Adrenal gland (tissue), 5 donors: ENCODE measurements around the gene ALDH3B2.
"Not testable (repeated sequence)": the region's sequence is repeated elsewhere in the genome, so short reads cannot be mapped to it uniquely, and the experiment has no call there.

Experiments
- POLR2A ChIP-seq, 2 donors: fragments of 450-650 bp; IDR thresholded peaks; one replicate each; pipeline ENCODE4 v1.6.1; 2017; ENCODE audit warnings: antibody characterized with exemption in 2 of 2, mild to moderate bottlenecking in 2 of 2, moderate library complexity in 1 of 2
- TF ChIP-seq, protein P1 (sequence below), 6 experiments: fragments of 450-650 bp in 4 of 6; fragments of 200-600 bp in 2 of 6; sonication (generic) in 1 of 6; IDR thresholded peaks; 1 replicate in 5 of 6; 2 replicates in 1 of 6; pipeline versions ENCODE4 v1.5.1 to v1.8.0; 2016 to 2021; ENCODE audit warnings: antibody characterized with exemption in 6 of 6, mild to moderate bottlenecking in 2 of 6, moderate library complexity in 1 of 6
- donor health status: DM: no; HTN: no; CAD: no.

DNA sequence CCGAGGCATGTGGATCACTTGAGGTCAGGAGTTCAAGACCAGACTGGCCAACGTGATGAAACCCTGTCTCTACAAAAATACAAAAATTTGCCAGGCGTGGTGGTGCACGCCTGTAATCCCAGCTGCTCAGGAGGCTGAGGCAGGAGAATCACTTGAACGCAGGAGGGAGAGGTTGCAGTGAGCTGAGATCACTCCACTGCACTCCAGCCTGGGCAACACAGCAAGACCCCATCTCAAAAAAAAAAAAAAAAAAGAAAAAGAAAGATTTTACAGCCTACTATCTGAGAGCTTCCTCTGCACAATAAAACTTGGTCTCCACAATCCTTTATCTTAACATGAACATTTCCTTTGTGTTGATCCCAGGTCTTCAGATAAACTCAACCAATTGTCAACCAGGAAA is 13.7 kb downstream of the ALDH3B2 start:
- TF ChIP-seq, protein P1, sequence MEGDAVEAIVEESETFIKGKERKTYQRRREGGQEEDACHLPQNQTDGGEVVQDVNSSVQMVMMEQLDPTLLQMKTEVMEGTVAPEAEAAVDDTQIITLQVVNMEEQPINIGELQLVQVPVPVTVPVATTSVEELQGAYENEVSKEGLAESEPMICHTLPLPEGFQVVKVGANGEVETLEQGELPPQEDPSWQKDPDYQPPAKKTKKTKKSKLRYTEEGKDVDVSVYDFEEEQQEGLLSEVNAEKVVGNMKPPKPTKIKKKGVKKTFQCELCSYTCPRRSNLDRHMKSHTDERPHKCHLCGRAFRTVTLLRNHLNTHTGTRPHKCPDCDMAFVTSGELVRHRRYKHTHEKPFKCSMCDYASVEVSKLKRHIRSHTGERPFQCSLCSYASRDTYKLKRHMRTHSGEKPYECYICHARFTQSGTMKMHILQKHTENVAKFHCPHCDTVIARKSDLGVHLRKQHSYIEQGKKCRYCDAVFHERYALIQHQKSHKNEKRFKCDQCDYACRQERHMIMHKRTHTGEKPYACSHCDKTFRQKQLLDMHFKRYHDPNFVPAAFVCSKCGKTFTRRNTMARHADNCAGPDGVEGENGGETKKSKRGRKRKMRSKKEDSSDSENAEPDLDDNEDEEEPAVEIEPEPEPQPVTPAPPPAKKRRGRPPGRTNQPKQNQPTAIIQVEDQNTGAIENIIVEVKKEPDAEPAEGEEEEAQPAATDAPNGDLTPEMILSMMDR (IDR thresholded peaks at IDR 0.05) = not testable (repeated sequence)
- not testable (repeated sequence) for TF ChIP-seq POLR2A (IDR thresholded peaks at IDR 0.05)
